Loucy (cell line): ENCODE results near the gene FUS.

Experiments used
- H2AFZ ChIP-seq: fragments of 200-600 bp; sonication (generic); 2 replicates; pipeline ENCODE4 v1.6.0; 2016; ENCODE audit warnings: antibody characterized with exemption, mild to moderate bottlenecking, low read length, moderate library complexity
- H3F3A ChIP-seq: fragments of 200-600 bp; 2 replicates; pipeline ENCODE4 v1.6.0; 2016; ENCODE audit warnings: antibody characterized with exemption, low read depth, mild to moderate bottlenecking
- H3K27me3 ChIP-seq: fragments of 200-600 bp; sonication (generic); 2 replicates; pipeline ENCODE4 v1.6.1; 2014; ENCODE audit warnings: low read length, mild to moderate bottlenecking; ENCODE audit not compliant: insufficient read depth, poor library complexity, severe bottlenecking
- H3K36me3 ChIP-seq: fragments of 200-600 bp; sonication (generic); 2 replicates; pipeline ENCODE4 v1.6.1; 2016; ENCODE audit warnings: low read length; ENCODE audit not compliant: insufficient read depth
- H3K4me1 ChIP-seq: fragments of 200-600 bp; sonication (generic); 2 replicates; pipeline ENCODE4 v1.5.1; 2014; ENCODE audit warnings: low read length, mild to moderate bottlenecking; ENCODE audit not compliant: insufficient read depth, poor library complexity, severe bottlenecking
- H3K4me2 ChIP-seq: fragments of 200-600 bp; sonication (generic); 2 replicates; pipeline ENCODE4 v1.6.0; 2014; ENCODE audit warnings: antibody characterized with exemption, low read length, low read depth, mild to moderate bottlenecking; ENCODE audit not compliant: poor library complexity, severe bottlenecking
- H3K4me3 ChIP-seq: fragments of 200-600 bp; sonication (generic); 2 replicates; pipeline ENCODE4 v1.5.1; 2014; ENCODE audit warnings: low read length, mild to moderate bottlenecking, mixed read lengths; ENCODE audit not compliant: poor library complexity, severe bottlenecking
- H3K79me2 ChIP-seq: fragments of 200-600 bp; sonication (generic); 2 replicates; pipeline ENCODE4 v1.6.1; 2014; ENCODE audit warnings: low read length; ENCODE audit not compliant: insufficient read depth
- H3K9ac ChIP-seq: fragments of 200-600 bp; sonication (generic); 2 replicates; pipeline ENCODE4 v1.6.0; 2014; ENCODE audit warnings: mild to moderate bottlenecking, low read depth, low read length, moderate library complexity; ENCODE audit not compliant: poor library complexity, severe bottlenecking
- H3K9me2 ChIP-seq: fragments of 200-600 bp; sonication (generic); replicated peaks from 2 replicates; pipeline ENCODE4 v1.6.1; 2016; ENCODE audit warnings: low read depth, low read length, mixed read lengths
- H3K9me3 ChIP-seq: fragments of 200-600 bp; sonication (generic); 2 replicates; pipeline ENCODE4 v1.6.1; 2014; ENCODE audit warnings: mild to moderate bottlenecking, antibody characterized with exemption, low read length, low read depth; ENCODE audit not compliant: insufficient read depth
- H4K20me1 ChIP-seq: fragments of 200-600 bp; sonication (generic); 2 replicates; pipeline ENCODE4 v1.6.0; 2014; ENCODE audit warnings: antibody characterized with exemption, low read length, mild to moderate bottlenecking; ENCODE audit not compliant: insufficient read depth, poor library complexity, severe bottlenecking
- CTCF ChIP-seq: fragments of 200-600 bp; sonication (generic); conservative IDR thresholded peaks from 2 replicates; pipeline ENCODE4 v1.5.1; 2014; ENCODE audit warnings: mild to moderate bottlenecking, antibody characterized with exemption, low read length
- EZH2phosphoT487 ChIP-seq: fragments of 200-600 bp; IDR thresholded peaks from 2 replicates; pipeline ENCODE4 v1.6.1; 2018; ENCODE audit warnings: antibody characterized with exemption, mild to moderate bottlenecking, moderate library complexity, borderline replicate concordance

Gene FUS

GRCh38 chr16:31213342-31213741, 33.4 kb downstream of the FUS start:
- Histone ChIP-seq H3K4me2 (no peak overlapping the region), H3K36me3 (no peaks in the 10 kb centered on the region), H3K4me1 (no peaks in the 10 kb centered on the region), H2AFZ (0 out of 2 replicates have a peak overlapping the region, but pooled peaks have one; percentile 41), H3F3A (no peaks in the 10 kb centered on the region), H3K9me2 (no peaks in the 10 kb centered on the region), H3K4me3 (no peak overlapping the region), H3K27me3 (no peaks in the 10 kb centered on the region), H4K20me1 (no peaks in the 10 kb centered on the region), H3K9me3 (no peaks in the 10 kb centered on the region), H3K9ac (no peak overlapping the region), H3K79me2 (no peaks in the 10 kb centered on the region)
- no peak for TF ChIP-seq EZH2phosphoT487
- no peak for TF ChIP-seq CTCF

GRCh38 chr16:31213877-31214707, 34.2 kb downstream of the FUS start, which contains the start of gene TRIM72:
TRIM72 (plus strand) TSS chr16:31214119; CDS start chr16:31214739, 620 bp downstream.
- Histone ChIP-seq H2AFZ (0 out of 2 replicates have a peak within 1 kb of the TSS, but pooled peaks have one; percentile 41), H3F3A (no peaks in the 10 kb centered on the region), H4K20me1 (no peaks in the 10 kb centered on the region), H3K4me2 (no peak within 1 kb of the TSS), H3K27me3 (no peaks in the 10 kb centered on the region), H3K79me2 (no peaks in the 10 kb centered on the region), H3K9me2 (no peaks in the 10 kb centered on the region), H3K9ac (no peak within 1 kb of the TSS), H3K36me3 (no peaks in the 10 kb centered on the region), H3K4me3 (no peak within 1 kb of the TSS), H3K4me1 (no peaks in the 10 kb centered on the region), H3K9me3 (no peaks in the 10 kb centered on the region)
- no peak for TF ChIP-seq CTCF

- Histone ChIP-seq H3K27me3 (no peaks in the 10 kb centered on the region), H3K79me2 (no peaks in the 10 kb centered on the region), H3K36me3 (no peaks in the 10 kb centered on the region), H3F3A (no peaks in the 10 kb centered on the region), H3K9me2 (no peaks in the 10 kb centered on the region), H2AFZ (no peak overlapping the region), H3K4me2 (no peak overlapping the region), H3K4me1 (no peaks in the 10 kb centered on the region), H3K4me3 (no peak overlapping the region), H4K20me1 (no peaks in the 10 kb centered on the region), H3K9ac (no peak overlapping the region), H3K9me3 (no peaks in the 10 kb centered on the region)
- TF ChIP-seq EZH2phosphoT487: no peak
- no peak for TF ChIP-seq CTCF
Measured at GRCh38 chr16:31214708-31215286, 34.9 kb downstream of the FUS start.
